ENCODE data around the gene COP1. TPM values are rescaled to one million over a fixed set of nuclear protein-coding genes. Genes with fewer than 3 reads are reported as not detected.
"Not testable (repeated sequence)": the region's sequence is repeated elsewhere in the genome, so short reads cannot be mapped to it uniquely, and the experiment has no call there.

COP1 gene
- 100 to 1,000 TPM in 1 of 4 donors, 10 to 100 TPM in 3; 74.1 to 104 (median 87.5) TPM for total RNA-seq

- no peaks in the 10 kb centered on the region for H3K9me3 ChIP-seq
- peaks cover 0 to 48% (median 25%) of the 10 kb centered on the region in 4 donors for H3K4me1 ChIP-seq
- TF ChIP-seq, protein P1, sequence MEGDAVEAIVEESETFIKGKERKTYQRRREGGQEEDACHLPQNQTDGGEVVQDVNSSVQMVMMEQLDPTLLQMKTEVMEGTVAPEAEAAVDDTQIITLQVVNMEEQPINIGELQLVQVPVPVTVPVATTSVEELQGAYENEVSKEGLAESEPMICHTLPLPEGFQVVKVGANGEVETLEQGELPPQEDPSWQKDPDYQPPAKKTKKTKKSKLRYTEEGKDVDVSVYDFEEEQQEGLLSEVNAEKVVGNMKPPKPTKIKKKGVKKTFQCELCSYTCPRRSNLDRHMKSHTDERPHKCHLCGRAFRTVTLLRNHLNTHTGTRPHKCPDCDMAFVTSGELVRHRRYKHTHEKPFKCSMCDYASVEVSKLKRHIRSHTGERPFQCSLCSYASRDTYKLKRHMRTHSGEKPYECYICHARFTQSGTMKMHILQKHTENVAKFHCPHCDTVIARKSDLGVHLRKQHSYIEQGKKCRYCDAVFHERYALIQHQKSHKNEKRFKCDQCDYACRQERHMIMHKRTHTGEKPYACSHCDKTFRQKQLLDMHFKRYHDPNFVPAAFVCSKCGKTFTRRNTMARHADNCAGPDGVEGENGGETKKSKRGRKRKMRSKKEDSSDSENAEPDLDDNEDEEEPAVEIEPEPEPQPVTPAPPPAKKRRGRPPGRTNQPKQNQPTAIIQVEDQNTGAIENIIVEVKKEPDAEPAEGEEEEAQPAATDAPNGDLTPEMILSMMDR (IDR thresholded peaks at IDR 0.05), result peak; percentile 12 to 54 (median 18)
- peak; percentile 39 to 64 for TF ChIP-seq POLR2A (IDR thresholded peaks at IDR 0.05)
- TF ChIP-seq EP300 (IDR thresholded peaks at IDR 0.05), result peak; percentile 70 to 73
- peak within 1 kb of the TSS; percentile 71 to 97 (median 83) for H3K4me3 ChIP-seq
- H3K27me3 ChIP-seq, result no peaks in the 10 kb centered on the region
- H3K36me3 ChIP-seq, result no peaks in the 10 kb centered on the region
- peak; percentile 85 to 87 for DNase-seq (ENCODE audit: low spot score in 2 of 2)
- 1% methylated on average over 74 to 91 of the region's 92 CpGs for WGBS, 2 donors
- H3K27ac ChIP-seq, result peak within 1 kb of the TSS; percentile 78 to 98 (median 94)
Observed at GRCh38 chr1:176206961-176207902, at the start of gene COP1. TSS of gene COP1 (minus strand) at chr1:176207286. CDS start at chr1:176206978, 308 bp downstream.

DNA sequence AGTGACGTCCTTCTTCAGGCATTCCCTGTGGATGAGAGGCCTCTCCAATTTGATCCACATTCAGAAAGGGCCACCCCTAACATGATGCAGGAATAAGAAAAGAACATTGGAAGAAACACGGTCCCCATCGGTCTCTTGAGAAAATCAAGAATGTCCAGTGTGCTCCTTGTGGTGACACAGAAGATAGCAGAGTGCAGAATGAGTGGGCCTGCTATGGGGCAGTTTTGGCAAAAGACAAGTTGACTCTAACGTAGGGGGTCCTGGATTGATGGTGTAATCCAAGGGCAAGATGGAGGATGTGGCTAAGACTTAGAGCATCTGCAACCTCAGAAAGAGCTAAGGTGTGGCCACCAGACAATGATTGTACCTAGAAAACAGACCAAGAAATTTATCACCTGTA is 45.1 kb upstream of the COP1 start:
- Histone ChIP-seq H3K27ac (no peak overlapping the region), H3K4me3 (no peak overlapping the region), H3K4me1 (no peaks in the 10 kb centered on the region), H3K36me3 (no peaks in the 10 kb centered on the region), H3K27me3 (no peaks in the 10 kb centered on the region), H3K9me3 (no peaks in the 10 kb centered on the region)
- no peak for DNase-seq (ENCODE audit: low spot score in 2 of 2)
- WGBS, 2 donors, result 86 to 89% methylated on average over 4 of the region's 4 CpGs
- no peak for TF ChIP-seq POLR2A (IDR thresholded peaks at IDR 0.05)
- TF ChIP-seq, protein P1 (IDR thresholded peaks at IDR 0.05), result no peak
- TF ChIP-seq EP300 (IDR thresholded peaks at IDR 0.05), result no peak

- Histone ChIP-seq H3K36me3 (no peaks in the 10 kb centered on the region), H3K4me1 (no peaks in the 10 kb centered on the region), H3K27ac (no peak overlapping the region), H3K9me3 (no peaks in the 10 kb centered on the region), H3K27me3 (no peaks in the 10 kb centered on the region), H3K4me3 (no peak overlapping the region)
- TF ChIP-seq, protein P1 (IDR thresholded peaks at IDR 0.05), result no peak
- TF ChIP-seq POLR2A (IDR thresholded peaks at IDR 0.05) (no peak), EP300 (IDR thresholded peaks at IDR 0.05) (no peak)
- no peak for DNase-seq (ENCODE audit: low spot score in 2 of 2)
- 84 to 85% methylated on average over 2 of the region's 2 CpGs for WGBS, 2 donors
Observed at GRCh38 chr1:176244851-176245250, 37.8 kb upstream of the COP1 start.

GRCh38 chr1:176243746-176244145 is 36.7 kb upstream of the COP1 start:
- no peak overlapping the region for H3K27ac ChIP-seq
- H3K27me3 ChIP-seq, result no peaks in the 10 kb centered on the region
- no peaks in the 10 kb centered on the region for H3K4me1 ChIP-seq
- H3K4me3 ChIP-seq, result no peak overlapping the region
- H3K36me3 ChIP-seq, result no peaks in the 10 kb centered on the region
- WGBS, 2 donors, result 43 to 54% methylated on average over 2 of the region's 2 CpGs
- H3K9me3 ChIP-seq, result no peaks in the 10 kb centered on the region
- TF ChIP-seq EP300 (IDR thresholded peaks at IDR 0.05) (no peak), POLR2A (IDR thresholded peaks at IDR 0.05) (no peak)
- TF ChIP-seq, protein P1 (IDR thresholded peaks at IDR 0.05), result no peak
- DNase-seq (ENCODE audit: low spot score in 2 of 2), result no peak

DNA sequence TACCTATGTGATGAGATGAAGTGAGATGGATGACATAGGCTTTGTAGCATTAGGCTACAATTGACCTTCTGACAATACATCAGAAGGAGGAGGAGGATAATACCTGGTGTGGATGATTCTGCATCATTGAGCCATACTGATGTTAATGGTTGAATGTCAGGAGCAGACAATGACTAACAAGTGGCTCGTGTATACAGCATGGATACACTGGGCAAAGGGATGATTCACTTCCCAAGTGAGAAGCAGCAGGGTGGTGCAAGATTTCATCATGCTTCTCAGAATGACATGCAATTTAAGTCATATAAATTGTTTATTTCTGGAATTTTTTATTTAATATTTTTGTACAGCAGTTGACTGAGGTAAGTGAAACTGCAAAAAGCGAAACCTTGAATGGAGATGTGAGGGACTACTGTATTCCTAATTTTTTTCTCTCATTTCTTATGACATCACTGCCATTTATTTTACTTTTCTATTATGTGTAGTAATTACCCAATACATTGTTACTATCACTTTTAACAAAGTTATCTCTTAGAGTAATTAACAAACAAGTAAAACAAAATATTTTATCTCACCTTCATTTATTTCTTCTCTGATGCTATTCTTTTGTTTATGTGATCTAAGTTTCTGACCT is 34.4 kb upstream of the COP1 start:
- Histone ChIP-seq H3K36me3 (no peaks in the 10 kb centered on the region), H3K27me3 (no peaks in the 10 kb centered on the region), H3K27ac (no peak overlapping the region), H3K9me3 (no peaks in the 10 kb centered on the region), H3K4me1 (no peaks in the 10 kb centered on the region), H3K4me3 (no peak overlapping the region)
- 62 to 73% methylated on average over 2 of the region's 2 CpGs for WGBS, 2 donors
- DNase-seq (ENCODE audit: low spot score in 2 of 2), result no peak
- TF ChIP-seq, protein P1 (IDR thresholded peaks at IDR 0.05), result no peak
- no peak for TF ChIP-seq POLR2A (IDR thresholded peaks at IDR 0.05)
- TF ChIP-seq EP300 (IDR thresholded peaks at IDR 0.05), result no peak

- 93 to 94% methylated on average over 3 of the region's 3 CpGs for WGBS, 2 donors
- H3K36me3 ChIP-seq, result peaks cover 0 to 18% (median 0%) of the 10 kb centered on the region in 3 donors
- not testable (repeated sequence) for H3K4me3 ChIP-seq; H3K27ac ChIP-seq; DNase-seq (ENCODE audit: low spot score in 2 of 2); H3K4me1 ChIP-seq; H3K27me3 ChIP-seq
- peaks cover 0 to 19% (median 2%) of the 10 kb centered on the region in 4 donors for H3K9me3 ChIP-seq
Observed at GRCh38 chr1:176233657-176234056, 26.6 kb upstream of the COP1 start.

Data from tibial nerve (tissue), 4 donors.